ENCODE measurements around the gene LTO1. TPM values are rescaled to one million over a fixed set of nuclear protein-coding genes. Genes with fewer than 3 reads are reported as not detected.

Gene LTO1
- total RNA-seq, 1 donor from 2014 or later: 20.0 TPM

DNA sequence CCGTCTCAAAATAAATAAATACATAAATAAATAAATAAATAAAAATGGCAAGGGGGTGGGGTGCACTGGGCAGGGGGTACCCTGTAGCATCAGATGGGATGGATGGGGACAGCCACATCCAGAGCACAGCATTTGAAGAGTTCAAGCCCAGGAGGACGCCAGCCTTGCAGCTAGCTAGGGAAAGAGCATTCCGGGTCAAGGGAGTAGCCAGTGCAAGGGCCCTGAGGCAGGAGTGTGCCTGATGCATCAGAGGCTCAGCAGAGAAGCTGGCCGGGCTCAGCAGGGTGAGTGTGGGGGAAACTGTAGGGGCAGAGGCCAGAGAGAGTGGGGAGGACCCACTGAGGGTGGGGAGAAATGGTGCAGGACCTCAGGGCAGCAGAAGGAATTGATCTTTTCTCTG is 57.9 kb downstream of the LTO1 start:
- H3K27ac Mint-ChIP-seq (ENCODE audit: unreplicated experiment): no peak overlapping the region

More for the DNA sequence above, 57.9 kb downstream of the LTO1 start:
- Histone ChIP-seq H3K4me1 (ENCODE audit: insufficient read depth, low read length) (no peaks in the 10 kb centered on the region), H3K79me2 (ENCODE audit: insufficient read depth, low read length) (no peaks in the 10 kb centered on the region), H3K36me3 (ENCODE audit: insufficient read depth, low read length) (no peaks in the 10 kb centered on the region), H4K20me1 (ENCODE audit: insufficient read depth, low read length) (no peaks in the 10 kb centered on the region), H3K4me2 (ENCODE audit: low read length) (no peak overlapping the region), H2AFZ (ENCODE audit: low read depth, low read length) (no peak overlapping the region), H3K4me3 (ENCODE audit: insufficient read depth, low read depth, low read length) (no peak overlapping the region), H3K27me3 (ENCODE audit: insufficient read depth, low read length) (no peaks in the 10 kb centered on the region), H3K9me3 (ENCODE audit: insufficient read depth, low read depth, low read length) (no peaks in the 10 kb centered on the region), H3K9ac (ENCODE audit: low read length) (no peak overlapping the region), H3K27ac (ENCODE audit: low read depth, low read length) (no peak overlapping the region)
- H3K4me1 Mint-ChIP-seq (ENCODE audit: low read depth, unreplicated experiment): no peaks in the 10 kb centered on the region
- no peak for TF ChIP-seq EZH2 (IDR thresholded peaks at IDR 0.05; ENCODE audit: insufficient read depth, low read length)
- DNase-seq (ENCODE audit: low read depth) (no peak), FAIRE-seq (no peak)
- peaks cover 5% of the 10 kb centered on the region for H3K9me3 Mint-ChIP-seq (ENCODE audit: unreplicated experiment)
- H3K27me3 Mint-ChIP-seq (ENCODE audit: low read depth, unreplicated experiment): peaks cover 34% of the 10 kb centered on the region
- no peaks in the 10 kb centered on the region for H3K36me3 Mint-ChIP-seq (ENCODE audit: low read depth, unreplicated experiment)
- H3K4me3 Mint-ChIP-seq (ENCODE audit: unreplicated experiment): no peak overlapping the region

Other genes with a start within 250 kb of the LTO1 start
- not detected in 2 replicates for gene LINC01488, start 193.7 kb downstream of the LTO1 start, total RNA-seq
- 248 and 482 TPM in 2 replicates for gene CCND1, start 34.2 kb downstream of the LTO1 start, total RNA-seq
- gene FGF19, start 28.7 kb upstream of the LTO1 start, total RNA-seq: not detected in 2 replicates
- not detected in 2 replicates for gene FGF4, start 100.0 kb upstream of the LTO1 start, total RNA-seq
- not detected in 2 replicates for gene FGF3, start 144.1 kb upstream of the LTO1 start, total RNA-seq